A673 (cell line): ENCODE results near the gene NRXN3. TPM values are rescaled to one million over a fixed set of nuclear protein-coding genes. Genes with fewer than 3 reads are reported as not detected.

Experiments used
- BruUV-seq: library from RNA; stranded (reverse); fragments of 400-500 nt; replicated peaks from 2 replicates; lab custom pipeline; 2021; lab: Mats Ljungman, UMichigan
- CTCF ChIA-PET: fragments of 300-600 bp; sonication (Branson Sonifier 250); formaldehyde crosslinking; loops from one replicate; lab custom pipeline; 2022; ENCODE audit warnings: antibody characterized with exemption; lab: Charles Lee
- POLR2A ChIA-PET: fragments of 300-600 bp; sonication (Branson Sonifier 250); formaldehyde crosslinking; loops from one replicate; lab custom pipeline; 2022; ENCODE audit warnings: antibody characterized with exemption; ENCODE audit not compliant: low non-redundant PET; lab: Charles Lee
- DNase-seq: peaks from one replicate; pipeline ENCODE4 v3.0.0-alpha.2; 2015; ENCODE audit warnings: low spot score
- H3K27ac ChIP-seq: fragments of 200-600 bp; sonication (generic); 2 replicates; pipeline ENCODE4 v1.5.1; 2016; ENCODE audit warnings: mixed run types, low read depth, mild to moderate bottlenecking, mixed read lengths, antibody characterized with exemption, low read length; ENCODE audit not compliant: poor library complexity, severe bottlenecking
- H3K27me3 ChIP-seq: fragments of 200-600 bp; sonication (generic); replicated peaks from 2 replicates; pipeline ENCODE4 v1.6.1; 2017; ENCODE audit warnings: mixed run types, low read depth, mild to moderate bottlenecking, mixed read lengths, antibody characterized with exemption, low read length; ENCODE audit not compliant: insufficient read depth, poor library complexity
- H3K36me3 ChIP-seq: fragments of 200-600 bp; sonication (generic); 2 replicates; pipeline ENCODE4 v1.6.1; 2016; ENCODE audit warnings: mixed run types, mild to moderate bottlenecking, mixed read lengths, antibody characterized with exemption, low read length; ENCODE audit not compliant: insufficient read depth, poor library complexity, severe bottlenecking
- H3K4me1 ChIP-seq: fragments of 200-600 bp; sonication (generic); 2 replicates; pipeline ENCODE4 v1.6.1; 2017; ENCODE audit warnings: mixed run types, mild to moderate bottlenecking, mixed read lengths, antibody characterized with exemption, low read length; ENCODE audit not compliant: insufficient read depth, poor library complexity, severe bottlenecking
- H3K4me3 ChIP-seq: fragments of 200-600 bp; sonication (generic); 2 replicates; pipeline ENCODE4 v1.5.1; 2016; ENCODE audit warnings: low read depth, mixed run types, mild to moderate bottlenecking, mixed read lengths, low read length; ENCODE audit not compliant: poor library complexity, severe bottlenecking
- H3K9me3 ChIP-seq: fragments of 200-600 bp; sonication (generic); 2 replicates; pipeline ENCODE4 v1.6.1; 2016; ENCODE audit warnings: mixed run types, low read depth, mild to moderate bottlenecking, mixed read lengths, antibody characterized with exemption, low read length; ENCODE audit not compliant: poor library complexity, severe bottlenecking
- EZH2 ChIP-seq: fragments of 200-600 bp; sonication (generic); IDR thresholded peaks from 2 replicates; pipeline ENCODE4 v1.6.1; 2017; ENCODE audit warnings: borderline replicate concordance, low read depth, mild to moderate bottlenecking, mixed read lengths, antibody characterized with exemption, low read length; ENCODE audit not compliant: poor library complexity, severe bottlenecking
- intact Hi-C: fragments of 100-400 bp; cut with micrococcal nuclease; formaldehyde crosslinking; loops from one replicate; pipeline ENCODE4 v1.10.0; 2022; ENCODE audit not compliant: unreplicated experiment
- total RNA-seq: library from RNA; stranded (reverse); gene quantifications from 2 replicates; pipeline ENCODE4 v1.2.3, GENCODE V29; 2021
- TF ChIP-seq, protein P1 (sequence below): fragments of 300-800, 200-600 bp; sonication (generic); conservative IDR thresholded peaks from 2 replicates; pipeline ENCODE4 v1.5.1; 2017; ENCODE audit warnings: low read depth, mild to moderate bottlenecking, antibody characterized with exemption, low read length, moderate library complexity, mixed read lengths

Gene NRXN3
- total RNA-seq, 1 experiment from 2014 or later, result 0.21 TPM

DNA sequence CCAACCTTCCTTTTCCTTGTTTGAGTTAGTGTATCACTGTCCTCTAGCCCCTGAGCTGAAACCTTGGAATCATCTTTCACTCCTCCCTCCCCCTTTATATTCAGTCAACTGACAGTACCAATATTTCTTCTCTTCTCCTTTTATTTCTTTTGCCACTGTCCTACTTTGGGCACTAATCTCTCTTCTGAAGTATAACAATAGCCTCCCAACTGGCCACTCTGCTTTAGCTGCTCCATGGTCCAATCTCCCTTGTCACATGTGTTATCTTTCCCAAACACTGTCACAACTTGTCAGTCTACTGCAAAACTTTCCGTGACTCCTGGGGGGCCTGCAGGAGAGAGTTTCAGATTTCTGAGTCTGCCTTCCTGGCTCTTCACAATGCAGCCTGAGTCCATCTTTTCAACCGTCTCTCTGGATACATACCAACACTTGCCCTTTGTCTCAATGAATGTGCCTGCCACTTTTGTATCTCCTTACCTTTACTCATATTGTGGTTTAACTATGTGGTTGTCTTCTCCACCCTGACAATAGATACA lies 1570.0 kb downstream of the NRXN3 start:
- Histone ChIP-seq H3K27ac (no peak overlapping the region), H3K4me3 (no peak overlapping the region), H3K4me1 (no peaks in the 10 kb centered on the region), H3K36me3 (no peaks in the 10 kb centered on the region), H3K9me3 (peaks cover 16% of the 10 kb centered on the region), H3K27me3 (no peaks in the 10 kb centered on the region)
- intact Hi-C loops, result no loop called here
- BruUV-seq, result no TSS peak
- CTCF ChIA-PET, result no interaction called here
- POLR2A ChIA-PET, result no interaction called here
- no peak for DNase-seq
- TF ChIP-seq, protein P1, sequence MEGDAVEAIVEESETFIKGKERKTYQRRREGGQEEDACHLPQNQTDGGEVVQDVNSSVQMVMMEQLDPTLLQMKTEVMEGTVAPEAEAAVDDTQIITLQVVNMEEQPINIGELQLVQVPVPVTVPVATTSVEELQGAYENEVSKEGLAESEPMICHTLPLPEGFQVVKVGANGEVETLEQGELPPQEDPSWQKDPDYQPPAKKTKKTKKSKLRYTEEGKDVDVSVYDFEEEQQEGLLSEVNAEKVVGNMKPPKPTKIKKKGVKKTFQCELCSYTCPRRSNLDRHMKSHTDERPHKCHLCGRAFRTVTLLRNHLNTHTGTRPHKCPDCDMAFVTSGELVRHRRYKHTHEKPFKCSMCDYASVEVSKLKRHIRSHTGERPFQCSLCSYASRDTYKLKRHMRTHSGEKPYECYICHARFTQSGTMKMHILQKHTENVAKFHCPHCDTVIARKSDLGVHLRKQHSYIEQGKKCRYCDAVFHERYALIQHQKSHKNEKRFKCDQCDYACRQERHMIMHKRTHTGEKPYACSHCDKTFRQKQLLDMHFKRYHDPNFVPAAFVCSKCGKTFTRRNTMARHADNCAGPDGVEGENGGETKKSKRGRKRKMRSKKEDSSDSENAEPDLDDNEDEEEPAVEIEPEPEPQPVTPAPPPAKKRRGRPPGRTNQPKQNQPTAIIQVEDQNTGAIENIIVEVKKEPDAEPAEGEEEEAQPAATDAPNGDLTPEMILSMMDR, result no peak
- TF ChIP-seq EZH2, result no peak

DNA sequence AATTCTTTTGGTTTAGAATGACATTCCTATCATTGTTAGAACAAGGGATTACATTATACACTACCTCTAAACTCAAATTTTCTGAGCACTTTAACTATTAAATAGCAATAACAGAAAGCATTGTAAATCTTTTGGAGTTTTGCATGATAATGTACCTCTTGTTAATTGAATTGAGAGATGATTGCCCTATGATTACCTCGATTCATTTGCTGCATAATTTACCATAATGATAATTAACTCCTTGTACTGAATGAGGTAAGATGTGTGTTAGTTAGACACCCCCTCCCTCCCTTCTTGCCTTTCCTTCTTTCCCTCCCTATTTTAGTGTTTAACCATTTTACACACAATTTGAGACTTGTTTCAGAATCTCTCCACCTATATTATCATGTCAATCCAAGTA lies 1572.0 kb downstream of the NRXN3 start:
- intact Hi-C loops, result no loop called here
- TF ChIP-seq EZH2, result no peak
- H3K36me3 ChIP-seq, result no peaks in the 10 kb centered on the region
- BruUV-seq, result no TSS peak
- ChIA-PET POLR2A (no interaction called here), CTCF (no interaction called here)
- H3K27me3 ChIP-seq, result no peaks in the 10 kb centered on the region
- H3K9me3 ChIP-seq, result peaks cover 7% of the 10 kb centered on the region
- H3K4me1 ChIP-seq, result no peaks in the 10 kb centered on the region
- no peak overlapping the region for H3K27ac ChIP-seq
- H3K4me3 ChIP-seq, result no peak overlapping the region
- DNase-seq, result no peak

DNA sequence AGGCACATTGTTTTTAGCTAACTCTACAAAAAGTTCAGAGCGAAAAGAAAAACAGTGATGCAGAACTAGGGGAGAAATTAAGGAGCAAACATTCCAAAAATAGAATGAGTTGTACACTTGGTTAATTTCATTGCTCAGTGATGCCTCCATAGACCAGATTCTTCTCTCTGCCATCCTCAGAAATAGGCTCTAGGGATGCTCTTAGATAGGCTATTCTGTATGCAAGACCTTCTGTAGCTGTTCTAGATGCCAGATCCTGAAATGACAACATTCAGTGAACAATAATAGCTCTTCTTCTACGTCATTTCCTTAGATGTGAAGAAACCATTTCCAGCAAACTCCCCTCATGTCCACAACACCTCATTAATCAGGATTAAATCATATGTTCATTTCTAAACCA lies 1574.9 kb downstream of the NRXN3 start:
- DNase-seq, result no peak
- no peak overlapping the region for H3K27ac ChIP-seq
- intact Hi-C loops, result no loop called here
- no peaks in the 10 kb centered on the region for H3K9me3 ChIP-seq
- H3K4me3 ChIP-seq, result no peak overlapping the region
- ChIA-PET POLR2A (no interaction called here), CTCF (no interaction called here)
- no peaks in the 10 kb centered on the region for H3K27me3 ChIP-seq
- no TSS peak for BruUV-seq
- no peak for TF ChIP-seq EZH2
- TF ChIP-seq, protein P1, result no peak
- H3K4me1 ChIP-seq, result no peaks in the 10 kb centered on the region
- H3K36me3 ChIP-seq, result no peaks in the 10 kb centered on the region

GRCh38 chr14:79749065-79749464 lies 1578.9 kb downstream of the NRXN3 start:
- no peak for TF ChIP-seq EZH2
- TF ChIP-seq, protein P1, result no peak
- DNase-seq, result no peak

More at GRCh38 chr14:79749065-79749464, 1578.9 kb downstream of the NRXN3 start:
- Histone ChIP-seq H3K36me3 (no peaks in the 10 kb centered on the region), H3K27me3 (no peaks in the 10 kb centered on the region), H3K27ac (no peak overlapping the region), H3K4me1 (no peaks in the 10 kb centered on the region), H3K4me3 (no peak overlapping the region), H3K9me3 (no peaks in the 10 kb centered on the region)
- BruUV-seq, result no TSS peak
- ChIA-PET POLR2A (no interaction called here), CTCF (no interaction called here)
- intact Hi-C loops, result no loop called here
